ENCODE data around the gene SLC45A3. TPM values are rescaled to one million over a fixed set of nuclear protein-coding genes. Genes with fewer than 3 reads are reported as not detected.

SLC45A3 gene
- total and polyA plus RNA-seq, 2 of the 8 experiments (the other 6 are each of a cell fraction or from before 2014, with no cell fraction given): 13.0 to 14.3 TPM

DNA sequence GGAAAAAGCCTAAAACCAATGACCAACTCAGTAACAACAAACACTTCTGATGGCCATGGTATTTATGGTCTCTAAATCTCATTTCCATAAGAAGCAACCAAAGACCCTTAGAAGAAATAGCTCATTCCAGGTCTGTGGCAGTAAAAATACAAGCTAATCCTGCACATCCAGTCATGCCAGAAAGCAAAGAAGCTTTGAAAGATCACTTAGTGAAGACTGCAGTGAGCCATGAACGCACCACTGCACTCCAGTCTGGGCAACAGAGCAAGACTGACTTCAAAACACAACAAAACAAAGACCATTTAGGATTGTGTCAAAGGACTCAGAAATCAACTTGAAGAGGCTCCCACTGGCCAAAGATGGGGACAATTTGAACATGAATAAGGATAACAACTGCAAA, 30.1 kb downstream of the SLC45A3 start:
- no peaks in the 10 kb centered on the region for H3K79me2 ChIP-seq (ENCODE audit: control insufficient read depth in 1 of 2, insufficient read depth in 2 of 2, low read length in 2 of 2)
- H3K4ac ChIP-seq (replicated peaks; ENCODE audit: insufficient read length, low read depth, low read length): no peak overlapping the region
- H4K91ac ChIP-seq (replicated peaks; ENCODE audit: insufficient read length, low read length): no peak overlapping the region
- peaks cover 0 to 3% (median 0%) of the 10 kb centered on the region in 4 experiments; a peak in 2 of 8 replicates for H3K36me3 ChIP-seq (ENCODE audit: control insufficient read depth in 2 of 4, insufficient read depth in 4 of 4, low read length in 3 of 4)
- CTCF ChIA-PET (ENCODE audit: partially characterized antibody): interaction anchor here (0.6 to 10.3 kb wide), 5 partner anchors 9 to 61 kb away, joined by 3 to 80 read pairs (median 12); partner anchors contain the start of gene ELK4
- H3K4me3 ChIP-seq (ENCODE audit: extremely low read depth in 1 of 4, insufficient read depth in 2 of 4, low read depth in 3 of 4, low read length in 4 of 4): no peak overlapping the region
- H3K27ac ChIP-seq (ENCODE audit: low read depth, low read length): no peak overlapping the region
- H3K79me1 ChIP-seq (ENCODE audit: low read depth, low read length): no peaks in the 10 kb centered on the region
- no peak overlapping the region for H3K18ac ChIP-seq (ENCODE audit: extremely low read depth, low read length)
- H3K27me3 ChIP-seq (replicated peaks in 1 of 4; ENCODE audit: control insufficient read depth in 3 of 4, extremely low read depth in 1 of 4, insufficient read depth in 3 of 4, low read length in 3 of 4): no peaks in the 10 kb centered on the region
- DNase-seq (ENCODE audit: low read depth in 1 of 2, low spot score in 2 of 2) (no peak), FAIRE-seq (no peak)
- POLR2A ChIA-PET (ENCODE audit: partially characterized antibody): interaction anchor here (0.8 to 2.9 kb wide), 2 partner anchors 18 to 60 kb away, joined by 3 to 15 read pairs; partner anchors contain the start of gene ELK4
- no peak overlapping the region for H3K23ac ChIP-seq (ENCODE audit: insufficient read length)
- H2BK5ac ChIP-seq (ENCODE audit: low read depth, low read length): no peak overlapping the region
- H2AFZ ChIP-seq (ENCODE audit: low read length): no peak overlapping the region
- H3K4me1 ChIP-seq (replicated peaks in 1 of 4; ENCODE audit: control insufficient read depth in 3 of 4, insufficient read depth in 4 of 4, low read length in 3 of 4): peaks cover 2 to 8% (median 4%) of the 10 kb centered on the region in 4 experiments; a peak in 4 of 7 replicates
- H4K5ac ChIP-seq (ENCODE audit: insufficient read length, low read depth, low read length): no peak overlapping the region
- H2BK120ac ChIP-seq (replicated peaks; ENCODE audit: low read depth, low read length): no peak overlapping the region
- no peak overlapping the region for H4K8ac ChIP-seq (ENCODE audit: extremely low read depth, insufficient read depth, low read length)
- no peak overlapping the region for H2BK20ac ChIP-seq (ENCODE audit: low read length)
- no peaks in the 10 kb centered on the region for H3K9me3 ChIP-seq (ENCODE audit: insufficient read depth in 2 of 2, low read depth in 1 of 2, low read length in 1 of 2)
- TF ChIP-seq YY1 (IDR thresholded peaks at IDR 0.05; ENCODE audit: low read depth, low read length): no peak
- TF ChIP-seq CTBP2 (IDR thresholded peaks at IDR 0.05; ENCODE audit: borderline replicate concordance, insufficient read depth, insufficient read length, low read length): no peak
- no peak for TF ChIP-seq RNF2 (IDR thresholded peaks at IDR 0.05; ENCODE audit: borderline replicate concordance, low read depth, low read length, missing control alignments, poor library complexity, severe bottlenecking)
- no peak for TF ChIP-seq NRF1 (IDR thresholded peaks at IDR 0.05; ENCODE audit: low read depth, low read length)
- TF ChIP-seq ZNF274 (IDR thresholded peaks at IDR 0.05; ENCODE audit: borderline replicate concordance, extremely low read depth, low read length): no peak
- TF ChIP-seq TCF12 (IDR thresholded peaks at IDR 0.05; ENCODE audit: low read depth, low read length): no peak
- H2AK5ac ChIP-seq (ENCODE audit: low read depth, low read length): no peak overlapping the region
- no peak overlapping the region for H3K56ac ChIP-seq (replicated peaks; ENCODE audit: insufficient read length, low read depth, low read length)
- no peak overlapping the region for H2BK15ac ChIP-seq (ENCODE audit: low read length)
- H3K4me2 ChIP-seq (ENCODE audit: insufficient read depth in 1 of 2, low read depth in 2 of 2, low read length in 2 of 2): no peak overlapping the region
- no peak overlapping the region for H3K14ac ChIP-seq (ENCODE audit: insufficient read length)
- 91% methylated on average over 1 of the region's 1 CpG; no CpG with 5 or more reads in 1 of the 2 experiments for WGBS, 2 experiments (ENCODE audit: extremely low coverage in 1 of 2, insufficient coverage in 1 of 2, insufficient read length in 1 of 2, insufficient replicate concordance in 2 of 2, low coverage in 1 of 2, low lambda C conversion rate in 2 of 2, missing lambda C conversion rate in 1 of 2)
- H2BK12ac ChIP-seq (ENCODE audit: low read depth, low read length): no peak overlapping the region
- no peaks in the 10 kb centered on the region for H4K20me1 ChIP-seq (replicated peaks in 1 of 2; ENCODE audit: control insufficient read depth in 1 of 2, insufficient read depth in 2 of 2, low read length in 2 of 2)
- no peaks in the 10 kb centered on the region for H3K23me2 ChIP-seq (ENCODE audit: low read depth, low read length)
- 0 out of 7 replicates have a peak overlapping the region, but pooled peaks of 1 of the 4 experiments have one; percentile 32 for H3K9ac ChIP-seq (replicated peaks in 1 of 4; ENCODE audit: extremely low read depth in 1 of 4, low read depth in 3 of 4, low read length in 3 of 4)

Measured in H1 (cell line).